Measurements from ENCODE around the gene TMEM258. TPM values are rescaled to one million over a fixed set of nuclear protein-coding genes. Genes with fewer than 3 reads are reported as not detected.

Gene TMEM258
- total RNA-seq, 1 experiment from 2014 or later = 296 TPM

DNA sequence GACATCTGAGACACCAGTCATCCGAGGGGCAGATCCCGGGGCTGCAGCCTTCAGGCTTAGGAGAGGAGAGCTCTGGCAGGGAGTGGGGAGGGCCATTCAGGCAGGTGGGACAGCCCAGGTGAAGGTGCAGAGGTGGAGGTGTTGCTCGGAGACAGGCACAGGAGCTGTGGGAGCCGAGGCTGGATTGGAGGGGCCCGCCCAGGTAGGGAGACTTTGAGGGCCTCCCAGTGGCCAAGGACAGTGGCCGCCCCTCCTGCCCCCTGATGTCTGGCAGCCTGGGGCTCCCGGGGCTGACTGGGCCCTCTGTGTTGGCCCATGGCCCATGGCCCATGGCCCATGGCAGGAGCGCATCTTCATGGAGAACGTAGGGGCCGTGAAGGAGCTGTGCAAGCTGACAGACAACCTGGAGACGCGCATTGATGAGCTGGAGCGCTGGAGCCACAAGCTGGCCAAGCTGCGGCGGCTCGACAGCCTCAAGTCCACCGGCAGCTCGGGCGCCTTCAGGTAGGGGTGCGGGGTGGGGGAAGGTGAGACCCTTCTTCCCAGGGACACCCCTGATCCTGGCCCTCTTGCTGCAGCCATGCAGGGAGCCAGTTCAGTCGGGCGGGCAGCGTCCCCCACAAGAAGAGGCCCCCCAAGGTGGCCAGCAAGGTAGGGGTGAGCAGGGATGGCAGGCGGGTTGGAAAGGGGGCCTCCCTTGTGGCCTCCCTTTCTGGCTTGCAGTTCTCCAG, 13.3 kb downstream of the TMEM258 start:
- DNase-seq = peak; percentile 70
- Histone ChIP-seq H3K36me3 (replicated peaks; ENCODE audit: control insufficient read depth, insufficient read depth, low read length) (peaks cover 2% of the 10 kb centered on the region; the same call in 1 of the 2 replicates), H3K4me3 (ENCODE audit: insufficient read depth, low read depth, low read length) (no peak overlapping the region), H3K27me3 (ENCODE audit: control insufficient read depth, insufficient read depth, low read length) (peaks cover 4% of the 10 kb centered on the region; the same call in 1 of the 2 replicates)

DNA sequence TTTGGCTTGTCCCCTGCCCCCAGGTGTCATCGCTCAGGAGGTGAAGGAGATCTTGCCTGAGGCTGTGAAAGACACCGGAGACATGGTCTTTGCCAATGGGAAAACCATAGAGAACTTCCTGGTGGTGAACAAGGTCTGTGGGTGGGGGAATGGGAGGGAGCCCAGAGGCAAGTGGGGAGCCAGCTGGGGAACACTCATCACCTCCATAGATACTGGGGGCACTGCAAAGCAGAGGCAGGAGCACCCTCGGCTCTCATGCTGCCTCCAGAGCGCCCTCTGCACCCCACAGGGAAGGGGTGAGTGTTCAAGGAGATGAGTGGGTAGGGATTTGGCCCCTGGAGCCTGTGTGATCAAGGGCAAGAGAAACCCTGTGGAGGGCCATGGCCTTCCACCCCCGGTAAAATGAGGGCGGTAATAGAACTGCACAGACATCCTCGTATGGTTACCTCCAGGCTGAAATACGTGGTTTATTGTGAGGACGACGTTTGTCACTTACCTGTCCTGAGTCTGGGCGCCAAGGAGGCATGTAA, 14.0 kb downstream of the TMEM258 start:
- DNase-seq = peak; percentile 56
- no peak overlapping the region for H3K4me3 ChIP-seq (ENCODE audit: insufficient read depth, low read depth, low read length)
- H3K36me3 ChIP-seq (replicated peaks; ENCODE audit: control insufficient read depth, insufficient read depth, low read length) = peaks cover 2% of the 10 kb centered on the region; the same call in 1 of the 2 replicates
- peaks cover 4% of the 10 kb centered on the region; the same call in 1 of the 2 replicates for H3K27me3 ChIP-seq (ENCODE audit: control insufficient read depth, insufficient read depth, low read length)

DNA sequence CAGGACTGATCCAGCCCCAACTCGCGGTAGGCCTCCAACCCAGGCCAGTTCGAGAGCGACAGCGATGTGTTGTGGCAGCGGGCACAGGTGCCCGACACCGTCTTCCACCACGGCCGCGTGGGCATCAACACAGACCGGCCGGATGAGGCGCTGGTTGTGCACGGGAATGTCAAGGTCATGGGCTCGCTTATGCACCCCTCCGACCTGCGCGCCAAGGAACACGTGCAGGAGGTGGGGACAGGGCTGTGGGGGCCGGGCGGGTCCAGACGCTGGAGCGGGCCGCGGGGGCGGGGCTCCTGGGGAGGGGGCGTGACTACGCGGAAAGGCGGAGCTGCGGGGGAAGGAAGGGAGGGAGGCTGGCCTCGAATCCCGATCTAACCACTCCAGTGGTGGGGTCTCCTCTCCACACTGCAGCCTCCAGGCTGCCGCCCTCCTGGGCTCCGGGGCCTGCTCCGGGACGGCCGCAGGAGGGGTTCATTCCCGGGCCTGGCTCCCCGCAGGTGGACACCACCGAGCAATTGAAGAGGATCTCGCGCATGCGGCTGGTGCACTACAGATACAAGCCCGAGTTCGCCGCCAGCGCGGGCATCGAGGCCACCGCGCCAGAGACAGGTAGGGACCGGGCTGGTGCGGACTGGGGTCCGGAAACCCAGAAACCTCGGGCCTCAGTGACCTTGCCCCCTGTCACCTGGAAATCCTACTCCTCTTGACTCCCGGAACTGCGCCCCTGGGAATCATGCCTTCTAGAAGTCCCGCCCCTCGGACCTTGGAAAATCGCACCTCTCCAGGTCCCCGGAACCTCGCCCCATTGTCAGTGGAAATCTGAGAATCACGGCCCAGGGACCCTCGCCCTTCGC, 14.9 kb downstream of the TMEM258 start:
- Histone ChIP-seq H3K4me3 (ENCODE audit: insufficient read depth, low read depth, low read length) (no peak overlapping the region), H3K36me3 (replicated peaks; ENCODE audit: control insufficient read depth, insufficient read depth, low read length) (no peaks in the 10 kb centered on the region; the same call in 1 of the 2 replicates), H3K27me3 (ENCODE audit: control insufficient read depth, insufficient read depth, low read length) (peaks cover 4% of the 10 kb centered on the region; the same call in 1 of the 2 replicates)
- DNase-seq = peak; percentile 98

DNA sequence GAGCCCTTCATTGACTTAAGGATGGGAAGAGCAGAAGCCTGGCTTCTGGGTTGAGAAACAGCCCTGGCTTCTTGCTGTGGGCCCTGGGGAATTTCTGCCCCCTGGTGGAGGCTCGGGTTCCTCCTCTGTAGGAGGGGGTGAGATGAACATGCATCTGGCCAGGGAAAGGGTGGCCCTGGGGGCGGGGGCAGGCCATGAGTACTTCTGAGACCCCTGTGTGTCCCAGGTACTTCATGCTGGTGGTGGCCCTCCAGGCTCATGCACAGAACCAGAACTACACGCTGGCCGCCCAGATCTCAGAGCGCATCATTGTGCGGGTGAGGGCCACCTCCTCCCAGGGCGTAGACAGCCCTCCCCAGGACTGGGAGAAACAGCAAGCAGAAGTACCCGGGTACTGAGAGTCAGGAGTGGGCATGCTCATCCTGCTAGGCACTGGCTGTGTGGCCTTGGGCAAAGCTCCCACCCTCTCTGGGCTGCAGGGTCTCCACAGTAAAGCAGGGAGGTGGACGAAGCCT, 15.8 kb downstream of the TMEM258 start:
- DNase-seq = peak; percentile 97
- Histone ChIP-seq H3K27me3 (ENCODE audit: control insufficient read depth, insufficient read depth, low read length) (peaks cover 4% of the 10 kb centered on the region; the same call in 1 of the 2 replicates), H3K4me3 (ENCODE audit: insufficient read depth, low read depth, low read length) (no peak overlapping the region), H3K36me3 (replicated peaks; ENCODE audit: control insufficient read depth, insufficient read depth, low read length) (no peaks in the 10 kb centered on the region; the same call in 1 of the 2 replicates)

DNA sequence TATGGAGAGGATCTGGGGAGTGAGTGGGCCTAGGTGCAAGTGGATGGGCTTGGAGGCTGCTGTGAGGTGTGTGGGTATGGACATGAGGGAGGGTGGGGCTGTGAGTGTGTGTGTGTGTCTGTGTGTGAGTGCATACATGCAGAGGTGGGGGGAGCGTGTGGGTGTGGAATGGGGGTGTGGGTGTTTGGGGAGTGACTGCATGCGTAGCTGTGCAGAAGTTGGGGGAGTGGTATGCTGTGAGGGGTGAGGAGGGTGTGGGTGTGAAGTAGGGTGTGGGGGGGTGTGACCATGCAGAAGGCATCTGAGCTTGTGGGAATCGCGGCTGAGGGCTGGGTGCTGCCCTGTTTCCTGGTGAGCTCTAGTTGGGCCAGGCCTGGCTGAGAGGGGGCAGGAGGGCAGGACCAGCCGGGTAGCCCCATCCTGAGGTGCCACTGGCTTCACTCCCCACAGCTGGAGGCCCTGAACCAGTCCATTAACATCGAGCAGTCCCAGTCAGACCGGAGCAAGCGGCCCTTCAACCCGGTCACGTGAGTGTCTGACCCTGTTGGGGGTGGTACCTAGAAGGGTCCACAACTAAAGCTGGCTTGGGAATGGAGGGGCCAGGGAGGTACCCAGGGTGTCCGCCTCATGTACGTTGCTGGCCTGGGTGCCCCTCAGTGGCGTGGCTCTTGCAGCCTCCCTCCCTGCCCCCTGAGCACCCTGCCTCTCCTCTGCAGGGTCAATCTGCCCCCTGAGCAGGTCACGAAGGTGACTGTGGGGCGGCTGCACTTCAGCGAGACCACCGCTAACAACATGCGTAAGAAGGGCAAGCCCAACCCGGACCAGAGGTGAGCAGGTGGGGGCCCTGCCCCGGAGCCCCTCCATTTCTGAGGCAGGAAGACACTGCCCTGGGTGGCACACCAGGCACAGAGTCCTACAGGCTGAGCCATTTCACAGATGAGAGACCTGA, 16.5 kb downstream of the TMEM258 start:
- Histone ChIP-seq H3K4me3 (ENCODE audit: insufficient read depth, low read depth, low read length) (no peak overlapping the region), H3K27me3 (ENCODE audit: control insufficient read depth, insufficient read depth, low read length) (peaks cover 4% of the 10 kb centered on the region; the same call in 1 of the 2 replicates), H3K36me3 (replicated peaks; ENCODE audit: control insufficient read depth, insufficient read depth, low read length) (no peaks in the 10 kb centered on the region; the same call in 1 of the 2 replicates)
- peak; percentile 65 for DNase-seq

DNA sequence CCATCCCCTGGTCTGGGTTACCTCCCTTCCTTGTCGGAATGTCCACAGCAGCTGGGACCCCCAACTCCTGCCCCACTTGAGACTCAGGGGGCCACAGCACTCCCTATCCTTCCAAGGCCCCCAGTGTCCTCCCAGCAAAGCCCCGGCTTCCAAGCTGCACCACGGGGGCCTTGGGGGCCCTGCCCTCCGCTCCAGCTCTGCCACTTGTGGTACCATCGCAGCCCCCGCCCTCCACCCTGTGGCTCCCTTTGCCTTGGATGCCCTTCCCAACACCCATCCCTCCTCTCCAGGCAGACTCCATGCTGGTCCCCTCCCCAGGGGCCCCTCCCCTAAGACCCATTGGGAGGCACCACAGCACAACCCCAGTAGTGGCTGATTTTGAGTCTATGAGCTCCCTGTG, 17.3 kb downstream of the TMEM258 start:
- H3K27me3 ChIP-seq (ENCODE audit: control insufficient read depth, insufficient read depth, low read length) = peaks cover 4% of the 10 kb centered on the region; the same call in 1 of the 2 replicates
- DNase-seq = peak; percentile 43
- no peak overlapping the region for H3K4me3 ChIP-seq (ENCODE audit: insufficient read depth, low read depth, low read length)
- no peaks in the 10 kb centered on the region; the same call in 1 of the 2 replicates for H3K36me3 ChIP-seq (replicated peaks; ENCODE audit: control insufficient read depth, insufficient read depth, low read length)

DNA sequence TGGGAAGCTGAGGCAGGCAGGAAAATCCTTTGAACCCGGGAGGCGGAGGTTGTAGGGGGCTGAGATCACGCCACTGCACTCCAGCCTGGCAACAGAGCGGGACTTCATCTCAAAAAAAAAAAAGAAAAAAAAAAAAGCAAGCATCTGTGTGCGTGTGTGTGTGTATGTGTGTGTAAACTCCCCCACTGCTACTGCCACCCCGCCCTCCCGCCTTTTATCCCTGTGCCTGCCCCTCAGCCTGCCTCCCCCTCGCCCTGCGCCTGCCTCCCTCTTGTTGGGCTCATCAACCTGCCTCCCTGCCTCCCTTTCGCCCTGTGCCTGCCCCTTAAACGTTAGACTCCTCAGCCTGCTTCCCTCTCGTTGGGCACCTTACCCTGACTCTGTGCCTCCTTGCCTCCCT, 18.0 kb downstream of the TMEM258 start:
- H3K4me3 ChIP-seq (ENCODE audit: insufficient read depth, low read depth, low read length) = no peak overlapping the region
- H3K27me3 ChIP-seq (ENCODE audit: control insufficient read depth, insufficient read depth, low read length) = peaks cover 4% of the 10 kb centered on the region; the same call in 1 of the 2 replicates
- no peaks in the 10 kb centered on the region for H3K36me3 ChIP-seq (replicated peaks; ENCODE audit: control insufficient read depth, insufficient read depth, low read length)
- DNase-seq = peak; percentile 45

DNA sequence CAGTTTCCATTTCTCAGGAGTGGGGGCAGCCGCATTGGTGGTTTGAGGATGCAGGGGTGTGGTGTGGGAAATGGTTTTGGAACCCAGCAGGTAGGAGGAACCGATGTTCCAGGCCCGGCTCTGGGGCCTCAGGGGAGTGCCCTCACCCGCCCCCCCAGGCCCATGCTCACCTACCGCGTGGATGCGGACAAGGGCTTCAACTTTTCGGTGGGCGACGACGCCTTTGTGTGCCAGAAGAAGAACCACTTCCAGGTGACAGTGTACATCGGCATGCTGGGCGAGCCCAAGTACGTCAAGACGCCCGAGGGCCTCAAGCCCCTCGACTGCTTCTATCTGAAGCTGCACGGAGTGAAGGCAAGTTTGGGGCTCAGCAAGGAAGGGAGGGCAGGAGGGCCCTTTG, 18.6 kb downstream of the TMEM258 start:
- peak; percentile 46 for DNase-seq
- peaks cover 4% of the 10 kb centered on the region; the same call in 1 of the 2 replicates for H3K27me3 ChIP-seq (ENCODE audit: control insufficient read depth, insufficient read depth, low read length)
- no peak overlapping the region for H3K4me3 ChIP-seq (ENCODE audit: insufficient read depth, low read depth, low read length)
- no peaks in the 10 kb centered on the region for H3K36me3 ChIP-seq (replicated peaks; ENCODE audit: control insufficient read depth, insufficient read depth, low read length)

DNA sequence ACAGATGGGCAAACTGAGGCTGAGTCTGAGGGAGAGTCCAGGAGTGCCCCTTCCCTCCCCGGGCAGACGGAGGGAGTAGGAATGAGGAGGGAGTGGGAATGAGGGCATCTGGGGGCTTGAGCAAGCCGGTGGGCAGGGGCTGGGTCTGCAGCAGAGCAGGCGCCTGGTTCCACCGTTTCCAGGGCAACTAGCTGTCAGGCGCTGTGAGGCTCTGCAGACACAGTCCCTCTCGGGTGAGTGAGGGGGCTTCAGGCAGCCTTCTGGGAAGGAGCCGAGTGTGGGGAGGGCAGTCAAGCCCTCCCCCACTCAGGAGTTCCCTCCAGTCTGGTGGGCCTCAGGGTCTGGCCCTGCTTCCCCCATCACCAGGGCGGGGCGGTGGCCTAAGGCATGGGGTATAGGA, 19.0 kb downstream of the TMEM258 start:
- no peak overlapping the region for H3K4me3 ChIP-seq (ENCODE audit: insufficient read depth, low read depth, low read length)
- H3K36me3 ChIP-seq (replicated peaks; ENCODE audit: control insufficient read depth, insufficient read depth, low read length) = no peaks in the 10 kb centered on the region
- peaks cover 4% of the 10 kb centered on the region; the same call in 1 of the 2 replicates for H3K27me3 ChIP-seq (ENCODE audit: control insufficient read depth, insufficient read depth, low read length)
- peak; percentile 70 for DNase-seq

DNA sequence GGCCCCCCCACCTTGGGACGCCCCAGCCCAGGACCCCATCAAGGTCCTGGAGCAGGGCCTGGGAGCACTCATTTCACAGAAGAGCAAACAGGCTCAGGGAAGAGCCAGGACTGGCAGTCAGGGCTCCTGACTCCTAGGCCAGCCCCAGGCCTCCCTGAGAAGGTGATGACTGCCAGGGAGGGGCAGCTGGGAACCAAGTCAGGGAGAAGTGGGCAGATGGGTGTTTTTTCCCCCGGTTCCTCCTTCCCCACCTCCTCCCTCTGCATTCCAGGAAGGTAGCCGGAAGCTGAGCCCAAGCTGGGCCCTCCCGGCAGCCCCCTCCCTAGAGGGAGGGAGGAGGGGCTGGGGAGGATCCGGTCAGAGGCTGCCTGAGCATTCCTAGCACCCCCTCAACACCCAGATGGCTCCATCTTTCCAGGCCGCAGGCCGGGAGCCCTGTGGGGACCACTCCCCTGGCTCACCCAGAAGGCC, 20.4 kb downstream of the TMEM258 start:
- DNase-seq = peak; percentile 93
- H3K4me3 ChIP-seq (ENCODE audit: insufficient read depth, low read depth, low read length) = no peak overlapping the region
- H3K36me3 ChIP-seq (replicated peaks; ENCODE audit: control insufficient read depth, insufficient read depth, low read length) = no peaks in the 10 kb centered on the region
- peaks cover 3% of the 10 kb centered on the region; the same call in 1 of the 2 replicates for H3K27me3 ChIP-seq (ENCODE audit: control insufficient read depth, insufficient read depth, low read length)

DNA sequence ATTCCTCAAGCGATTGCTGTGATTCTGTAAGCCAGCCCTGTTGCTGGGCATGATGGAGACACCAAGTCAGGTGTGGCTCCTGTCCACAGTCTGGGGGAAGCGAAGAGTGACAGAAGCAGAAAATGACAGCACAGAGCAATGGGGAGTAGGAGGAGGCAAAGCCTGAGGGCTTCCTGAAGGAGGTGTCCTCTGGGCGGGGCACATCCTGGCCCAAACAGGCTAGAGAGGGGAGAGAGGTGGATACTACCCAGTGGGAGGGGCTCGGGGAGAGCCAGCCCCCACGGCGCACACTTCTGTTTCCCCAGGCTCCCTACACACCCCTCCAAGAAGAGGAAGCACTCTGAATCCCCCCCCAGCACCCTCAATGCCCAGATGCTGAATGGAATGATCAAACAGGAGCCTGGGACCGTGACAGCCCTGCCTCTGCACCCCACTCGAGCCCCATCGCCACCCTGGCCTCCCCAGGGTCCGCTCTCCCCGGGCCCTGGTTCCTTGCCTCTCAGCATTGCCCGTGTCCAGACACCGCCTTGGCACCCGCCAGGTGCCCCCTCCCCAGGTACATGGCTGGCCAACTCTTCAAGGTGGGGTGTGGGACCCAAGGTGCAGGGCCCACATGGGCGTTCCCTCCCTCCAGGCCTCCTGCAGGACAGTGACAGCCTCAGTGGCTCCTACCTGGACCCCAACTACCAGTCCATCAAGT, 21.1 kb downstream of the TMEM258 start:
- DNase-seq = no peak
- H3K4me3 ChIP-seq (ENCODE audit: insufficient read depth, low read depth, low read length) = no peak overlapping the region

DNA sequence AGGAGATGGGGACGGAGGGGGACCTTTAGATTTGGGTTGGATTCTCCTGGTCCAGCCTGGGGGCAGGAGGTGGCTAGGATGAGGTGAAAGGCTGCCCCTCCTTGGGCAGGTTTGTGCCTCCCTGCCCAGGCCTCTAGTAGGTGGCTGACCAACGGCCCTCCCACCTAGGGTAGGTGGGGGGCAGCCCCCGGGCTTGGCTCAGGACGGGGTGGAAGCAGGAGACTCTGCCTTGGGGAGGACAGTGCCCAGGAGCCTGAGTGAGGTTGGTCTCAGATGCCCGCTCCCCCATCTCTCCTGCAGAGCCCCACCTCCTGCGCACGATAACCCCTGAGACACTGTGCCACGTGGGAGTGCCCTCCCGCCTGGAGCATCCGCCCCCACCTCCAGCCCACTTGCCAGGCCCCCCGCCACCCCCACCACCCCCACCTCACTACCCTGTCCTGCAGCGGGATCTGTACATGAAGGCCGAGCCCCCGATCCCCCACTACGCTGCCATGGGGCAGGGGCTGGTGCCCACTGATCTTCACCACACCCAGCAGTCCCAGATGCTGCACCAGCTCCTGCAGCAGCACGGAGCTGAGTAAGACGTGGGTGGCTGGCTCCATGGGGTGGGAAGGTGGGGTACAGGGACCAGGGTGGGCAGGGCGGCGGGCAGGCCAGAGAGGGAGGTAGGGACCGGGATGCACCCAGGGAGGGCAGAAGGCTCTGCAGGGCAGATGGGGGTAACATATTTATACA, 22.3 kb downstream of the TMEM258 start:
- Histone ChIP-seq H3K27me3 (ENCODE audit: control insufficient read depth, insufficient read depth, low read length) (no peaks in the 10 kb centered on the region), H3K36me3 (replicated peaks; ENCODE audit: control insufficient read depth, insufficient read depth, low read length) (no peaks in the 10 kb centered on the region), H3K4me3 (ENCODE audit: insufficient read depth, low read depth, low read length) (no peak overlapping the region)
- no peak for DNase-seq

More for the DNA sequence above, 21.1 kb downstream of the TMEM258 start:
- H3K27me3 ChIP-seq (ENCODE audit: control insufficient read depth, insufficient read depth, low read length) = no peaks in the 10 kb centered on the region
- no peaks in the 10 kb centered on the region for H3K36me3 ChIP-seq (replicated peaks; ENCODE audit: control insufficient read depth, insufficient read depth, low read length)

Data from H7 (cell line).